ENCODE measurements around the gene PPP6R1.
A peak's percentile ranks its signal among the peaks of the same experiment; 100 is the strongest.

The PPP6R1 gene, protein sequence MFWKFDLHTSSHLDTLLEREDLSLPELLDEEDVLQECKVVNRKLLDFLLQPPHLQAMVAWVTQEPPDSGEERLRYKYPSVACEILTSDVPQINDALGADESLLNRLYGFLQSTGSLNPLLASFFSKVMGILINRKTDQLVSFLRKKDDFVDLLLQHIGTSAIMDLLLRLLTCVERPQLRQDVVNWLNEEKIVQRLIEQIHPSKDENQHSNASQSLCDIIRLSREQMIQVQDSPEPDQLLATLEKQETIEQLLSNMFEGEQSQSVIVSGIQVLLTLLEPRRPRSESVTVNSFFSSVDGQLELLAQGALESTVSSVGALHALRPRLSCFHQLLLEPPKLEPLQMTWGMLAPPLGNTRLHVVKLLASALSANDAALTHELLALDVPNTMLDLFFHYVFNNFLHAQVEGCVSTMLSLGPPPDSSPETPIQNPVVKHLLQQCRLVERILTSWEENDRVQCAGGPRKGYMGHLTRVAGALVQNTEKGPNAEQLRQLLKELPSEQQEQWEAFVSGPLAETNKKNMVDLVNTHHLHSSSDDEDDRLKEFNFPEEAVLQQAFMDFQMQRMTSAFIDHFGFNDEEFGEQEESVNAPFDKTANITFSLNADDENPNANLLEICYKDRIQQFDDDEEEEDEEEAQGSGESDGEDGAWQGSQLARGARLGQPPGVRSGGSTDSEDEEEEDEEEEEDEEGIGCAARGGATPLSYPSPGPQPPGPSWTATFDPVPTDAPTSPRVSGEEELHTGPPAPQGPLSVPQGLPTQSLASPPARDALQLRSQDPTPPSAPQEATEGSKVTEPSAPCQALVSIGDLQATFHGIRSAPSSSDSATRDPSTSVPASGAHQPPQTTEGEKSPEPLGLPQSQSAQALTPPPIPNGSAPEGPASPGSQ

DNA sequence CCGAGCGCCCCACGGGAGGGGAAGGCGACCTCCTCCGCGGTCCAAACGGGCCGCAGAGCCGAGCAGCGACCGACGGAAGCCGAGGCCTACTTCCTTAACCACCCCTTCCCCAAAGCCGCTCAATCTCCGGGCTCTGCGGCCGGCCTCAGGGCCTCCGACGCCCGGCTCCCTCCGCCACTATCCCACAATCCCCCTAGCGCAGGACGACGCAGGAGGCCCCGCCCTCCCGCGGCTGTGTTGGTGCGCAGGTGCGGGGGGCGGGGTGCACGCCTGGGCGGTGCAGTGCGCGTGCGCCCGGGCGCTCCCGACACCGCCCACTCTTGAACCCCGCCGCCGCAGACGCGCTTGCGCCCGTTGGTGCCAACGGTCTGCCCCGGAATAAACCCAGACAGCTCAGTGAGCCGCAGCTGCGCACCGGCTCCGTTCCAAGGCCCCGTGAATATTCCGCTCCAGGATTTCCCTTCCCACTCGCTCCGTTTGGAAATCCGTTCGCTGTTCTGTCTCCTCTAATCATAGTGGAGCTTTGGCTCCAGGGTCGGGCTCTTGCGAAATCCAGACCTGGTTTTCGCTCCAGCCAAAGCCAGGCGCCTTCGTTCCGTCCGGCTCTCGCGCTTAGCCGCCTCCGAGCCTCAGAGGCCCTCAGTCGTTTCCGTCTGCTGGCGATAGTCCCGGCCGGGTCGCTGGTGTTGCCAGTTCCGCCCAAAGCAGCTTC, at the start of gene PPP6R1:
Gene PPP6R1, minus strand, starts transcription at position 190 of the 712 bp plus-strand sequence. CDS start 11,914 bp downstream, outside the sequence.
- peak; percentile 96 for DNase-seq

DNA sequence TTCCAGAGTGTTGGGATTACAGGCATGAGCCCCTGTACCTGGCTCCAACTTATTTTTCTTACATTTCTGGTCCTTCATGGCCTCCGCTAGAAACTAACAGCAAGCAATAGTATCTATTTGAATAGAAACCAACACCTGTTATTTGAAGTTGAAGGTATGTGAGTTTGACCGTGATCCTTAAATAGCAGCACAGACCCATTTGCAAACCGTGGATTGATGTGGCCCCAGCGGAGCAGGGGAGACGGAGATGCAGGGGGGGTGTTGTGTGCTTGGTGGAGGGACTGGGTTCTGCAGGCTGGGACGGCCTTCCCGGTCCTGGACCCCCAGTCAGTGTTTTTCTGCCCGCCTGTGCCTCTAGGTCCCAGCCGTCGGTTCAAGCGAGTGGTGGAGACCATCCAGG, 49.5 kb upstream of the PPP6R1 start:
- no peak for DNase-seq

DNA sequence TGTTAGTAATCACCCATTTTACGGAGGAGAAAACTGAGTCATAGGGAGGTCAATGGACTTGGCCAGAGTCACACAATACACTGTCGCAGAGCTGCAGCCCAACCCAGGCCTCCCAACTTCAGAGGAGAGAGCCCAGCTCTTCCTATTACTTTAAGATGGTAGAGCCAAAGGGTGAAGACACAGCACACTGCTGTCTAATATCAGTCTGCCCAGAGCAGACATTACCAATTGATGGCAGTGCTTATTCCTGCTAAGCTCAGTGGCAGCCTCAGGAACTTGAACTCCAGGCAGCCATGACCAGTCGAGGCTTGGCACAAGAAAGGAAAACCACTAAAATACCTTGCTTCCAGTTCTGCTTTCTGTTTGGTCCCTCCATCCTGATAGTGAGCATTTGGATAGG, 47.9 kb upstream of the PPP6R1 start:
- no peak for DNase-seq

DNA sequence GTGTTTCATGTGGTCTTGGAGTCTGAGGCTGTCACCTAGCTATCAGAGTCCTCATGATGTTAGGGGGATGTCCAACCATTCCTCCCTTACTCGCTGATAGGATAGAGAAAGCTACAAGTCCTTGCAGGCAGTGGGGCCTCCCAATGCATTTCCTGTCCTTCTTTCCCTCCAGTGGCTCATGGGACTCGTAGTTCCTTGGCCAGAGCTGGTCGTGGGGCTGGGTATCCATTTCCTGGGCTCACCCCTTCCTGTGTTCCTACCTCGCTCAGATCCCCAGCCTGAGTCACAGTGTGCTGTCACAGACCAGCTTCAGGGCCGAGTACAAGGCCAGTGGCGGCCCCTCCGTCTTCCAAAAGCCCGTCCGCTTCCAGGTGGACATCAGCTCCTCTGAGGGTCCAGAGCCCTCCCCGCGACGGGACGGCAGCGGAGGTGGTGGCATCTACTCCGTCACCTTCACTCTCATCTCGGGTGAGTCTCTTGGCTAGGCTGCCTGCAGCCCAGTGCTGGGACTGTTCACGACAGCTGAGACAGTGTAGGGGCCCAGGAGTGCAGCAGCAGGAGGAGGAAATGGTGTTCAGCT, 47.3 kb upstream of the PPP6R1 start:
- DNase-seq = no peak

DNA sequence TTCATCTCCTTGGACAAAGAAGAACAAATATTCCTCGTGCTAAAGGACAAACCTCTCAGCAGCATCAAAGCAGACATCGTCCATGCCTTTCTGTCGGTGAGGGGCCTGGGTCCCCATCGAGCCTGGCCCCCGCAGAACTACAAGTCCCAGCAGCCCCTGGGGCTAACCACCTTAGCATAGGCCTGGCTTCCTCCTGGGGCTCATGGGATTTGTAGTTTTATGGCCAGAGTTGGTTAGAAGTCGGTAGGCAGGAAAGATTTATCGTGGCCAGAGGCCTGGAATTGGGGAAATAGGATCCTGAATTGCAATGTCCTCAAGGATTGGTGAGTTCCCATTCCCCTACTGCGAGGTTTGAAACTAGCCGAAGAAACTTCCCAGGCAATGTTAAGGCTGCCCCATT, 46.7 kb upstream of the PPP6R1 start:
- DNase-seq = peak; percentile 63

DNA sequence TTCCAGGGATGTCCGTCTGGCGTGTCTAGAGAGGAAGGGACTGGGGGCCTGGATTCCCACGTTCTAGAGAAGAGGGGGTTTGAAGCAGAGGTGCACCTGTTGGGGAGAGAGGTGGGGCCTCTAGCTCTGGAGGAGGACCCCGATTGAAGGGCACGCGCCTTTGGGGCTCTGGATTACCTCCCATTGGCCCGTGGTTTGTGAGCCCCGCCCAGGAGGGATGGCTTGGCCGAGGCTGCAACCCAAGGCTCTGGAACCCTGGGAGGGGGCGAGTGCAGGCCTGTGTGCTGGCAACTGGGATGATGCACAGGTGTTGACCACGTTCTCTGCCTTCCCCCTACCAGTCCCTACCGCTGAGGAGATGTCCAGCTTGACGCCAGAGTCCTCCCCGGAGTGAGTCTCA, 46.2 kb upstream of the PPP6R1 start:
- no peak for DNase-seq

DNA sequence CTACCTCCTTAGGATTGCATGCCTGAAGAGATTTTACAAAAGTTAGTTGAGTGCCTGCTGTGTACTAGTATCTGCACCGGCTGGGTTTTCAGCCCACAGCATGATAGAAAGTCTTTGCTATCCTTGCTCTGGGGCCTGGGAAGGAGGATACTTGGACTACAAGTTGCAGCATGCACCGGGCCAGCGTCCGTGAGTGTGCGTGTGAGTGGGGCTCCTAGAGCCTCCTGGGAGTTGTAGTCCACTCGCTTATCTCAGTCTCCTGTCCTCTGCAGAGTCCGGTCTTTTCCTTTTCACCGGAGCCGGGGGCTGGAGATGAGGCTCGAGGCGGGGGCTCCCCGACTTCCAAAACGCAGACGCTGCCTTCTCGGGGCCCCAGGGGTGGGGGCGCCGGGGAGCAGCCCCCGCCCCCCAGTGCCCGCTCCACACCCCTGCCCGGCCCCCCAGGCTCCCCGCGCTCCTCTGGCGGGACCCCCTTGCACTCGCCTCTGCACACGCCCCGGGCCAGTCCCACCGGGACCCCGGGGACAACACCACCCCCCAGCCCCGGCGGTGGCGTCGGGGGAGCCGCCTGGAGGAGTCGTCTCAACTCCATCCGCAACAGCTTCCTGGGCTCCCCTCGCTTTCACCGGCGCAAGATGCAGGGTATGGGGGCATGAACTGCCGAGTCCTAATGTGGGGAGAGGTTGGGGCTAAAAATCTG, 45.6 kb upstream of the PPP6R1 start:
- peak; percentile 34 for DNase-seq

DNA sequence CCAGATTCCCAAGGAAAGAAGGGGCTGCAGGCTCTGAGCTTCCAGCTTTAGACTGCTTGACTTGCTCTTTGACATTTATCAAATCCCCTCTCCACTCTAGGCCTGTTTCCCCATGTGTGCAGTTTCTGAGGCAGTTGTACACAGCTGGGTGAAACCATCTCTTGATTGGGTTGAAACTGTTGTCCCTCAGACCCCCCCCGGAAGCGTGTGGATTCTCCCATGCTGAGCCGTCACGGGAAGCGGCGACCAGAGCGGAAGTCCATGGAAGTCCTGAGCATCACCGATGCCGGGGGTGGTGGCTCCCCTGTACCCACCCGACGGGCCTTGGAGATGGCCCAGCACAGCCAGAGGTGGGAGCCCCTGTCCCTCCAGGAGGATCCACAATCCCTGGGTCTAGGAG, 44.7 kb upstream of the PPP6R1 start:
- DNase-seq = no peak

DNA sequence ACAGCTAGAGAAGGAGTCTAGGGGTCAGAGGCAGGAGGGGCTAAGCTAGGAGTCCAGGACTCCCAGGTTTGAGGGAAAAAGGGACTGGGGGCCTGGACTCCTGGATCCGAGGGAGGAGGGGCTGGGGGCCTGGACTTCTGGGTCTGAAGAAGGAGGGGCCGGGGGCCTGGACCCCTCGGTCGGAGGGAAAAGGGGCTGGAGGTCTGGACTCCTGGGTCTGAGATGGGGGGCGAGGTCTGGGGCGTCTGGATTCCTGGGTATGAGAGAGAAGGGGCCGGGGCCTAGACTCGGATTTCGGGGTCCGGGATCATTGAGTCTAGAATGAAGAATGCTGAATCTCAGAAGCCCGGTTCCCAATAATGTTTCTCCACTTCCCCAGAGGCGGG, 43.5 kb upstream of the PPP6R1 start:
- DNase-seq = no peak

DNA sequence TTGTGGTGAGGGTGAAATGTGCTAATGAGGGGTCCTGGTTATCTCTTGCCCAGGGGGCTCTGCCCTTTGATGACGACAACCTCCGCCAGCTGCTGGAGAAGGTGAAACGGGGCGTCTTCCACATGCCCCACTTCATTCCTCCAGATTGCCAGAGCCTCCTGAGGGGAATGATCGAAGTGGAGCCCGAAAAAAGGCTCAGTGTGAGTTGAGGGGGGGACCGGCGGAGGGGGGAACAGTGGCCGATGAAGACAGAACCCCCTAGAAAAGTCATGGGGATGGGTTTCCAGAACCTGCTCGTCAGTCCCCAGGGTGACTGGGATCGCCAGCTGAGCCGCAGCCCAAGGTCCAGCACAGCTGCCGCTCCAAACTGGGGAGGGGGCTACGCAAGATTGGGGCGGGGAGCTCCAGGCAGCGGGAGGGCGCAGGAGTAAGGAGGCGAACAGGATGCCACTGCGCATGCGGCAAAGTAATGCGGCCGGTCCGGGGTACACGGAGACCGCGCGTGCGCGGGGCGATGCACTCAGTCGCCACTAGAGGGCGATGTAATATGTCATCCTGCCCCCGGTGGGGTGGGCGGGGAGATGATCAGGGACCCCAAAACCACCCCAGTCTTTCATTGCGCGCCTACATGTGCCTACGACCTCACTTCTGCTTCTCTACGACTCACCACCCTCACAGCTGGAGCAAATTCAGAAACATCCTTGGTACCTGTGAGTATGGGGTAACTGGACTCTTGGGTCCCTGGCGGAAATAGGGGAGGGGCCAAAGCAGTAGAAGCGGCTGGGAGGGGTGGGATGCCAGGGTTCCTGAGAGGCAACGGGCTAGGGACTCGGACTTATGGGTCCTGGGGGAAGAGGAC, 42.9 kb upstream of the PPP6R1 start:
- DNase-seq = peak; percentile 97

DNA sequence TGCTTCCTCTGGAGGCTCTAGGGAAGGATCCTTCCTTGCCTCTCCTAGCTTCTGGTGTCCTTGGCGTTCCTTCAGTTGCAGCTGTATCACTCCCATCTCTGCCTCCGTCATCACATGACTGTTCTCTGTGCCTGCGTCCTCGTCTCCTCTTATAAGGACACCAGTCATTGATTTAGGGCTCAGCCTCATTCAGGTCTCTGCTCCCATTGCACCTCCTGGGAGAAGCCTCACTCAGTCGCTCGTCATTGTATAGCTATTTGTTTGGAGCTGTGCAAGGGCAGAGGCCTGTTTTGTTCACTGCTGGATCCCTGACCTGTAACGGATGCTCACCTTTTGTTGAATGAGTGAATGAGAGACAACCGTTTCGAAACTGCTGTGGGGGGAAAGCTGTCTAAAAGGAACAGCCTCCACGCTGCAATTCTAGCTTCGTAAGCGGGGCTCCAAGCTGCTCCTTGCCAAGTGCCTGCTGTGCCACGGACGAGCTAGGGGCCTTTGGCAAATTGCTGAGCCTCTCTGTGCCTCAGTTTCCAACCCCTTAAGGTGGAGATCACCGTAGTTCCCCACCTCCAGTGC, 42.2 kb upstream of the PPP6R1 start:
- DNase-seq = no peak

DNA sequence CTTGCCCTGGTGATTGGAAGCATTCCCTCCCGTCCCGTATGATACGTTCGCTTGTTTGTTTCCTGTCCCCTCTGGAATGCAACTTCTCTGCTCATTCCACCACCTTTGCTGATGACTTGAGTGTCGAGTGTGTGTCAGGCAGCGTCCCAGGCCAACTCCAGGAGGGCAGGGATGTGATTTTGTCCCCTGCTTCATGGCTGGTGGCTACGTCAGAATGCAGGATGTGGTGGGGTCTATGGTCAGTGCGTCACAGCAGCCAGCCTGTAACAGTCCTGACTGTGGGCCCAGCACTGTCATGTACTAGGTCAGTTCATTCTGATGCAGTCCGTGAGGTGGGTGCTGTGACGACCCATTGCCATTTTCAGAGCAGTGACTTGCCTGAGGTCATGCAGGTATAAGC, 41.2 kb upstream of the PPP6R1 start:
- DNase-seq = no peak

DNA sequence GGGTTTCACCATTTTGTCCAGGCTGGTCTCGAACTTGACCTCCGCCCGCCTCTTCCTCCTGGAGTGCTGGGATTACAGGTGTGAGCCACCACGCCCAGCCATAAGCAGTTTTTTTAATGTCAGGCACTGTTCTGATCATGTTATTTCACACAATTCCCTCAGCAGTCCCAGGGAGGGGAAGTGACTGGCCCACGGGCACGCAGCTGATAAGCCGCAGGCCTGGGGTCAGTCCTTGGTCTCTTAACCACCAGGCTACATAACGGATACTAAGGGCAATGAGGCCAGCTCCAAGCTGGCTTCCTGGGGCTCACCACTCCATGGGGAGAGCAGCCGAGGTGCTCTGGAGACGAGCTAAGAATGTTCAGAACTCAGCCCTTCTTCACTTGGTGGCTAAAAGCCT, 38.5 kb upstream of the PPP6R1 start:
- DNase-seq = no peak

DNA sequence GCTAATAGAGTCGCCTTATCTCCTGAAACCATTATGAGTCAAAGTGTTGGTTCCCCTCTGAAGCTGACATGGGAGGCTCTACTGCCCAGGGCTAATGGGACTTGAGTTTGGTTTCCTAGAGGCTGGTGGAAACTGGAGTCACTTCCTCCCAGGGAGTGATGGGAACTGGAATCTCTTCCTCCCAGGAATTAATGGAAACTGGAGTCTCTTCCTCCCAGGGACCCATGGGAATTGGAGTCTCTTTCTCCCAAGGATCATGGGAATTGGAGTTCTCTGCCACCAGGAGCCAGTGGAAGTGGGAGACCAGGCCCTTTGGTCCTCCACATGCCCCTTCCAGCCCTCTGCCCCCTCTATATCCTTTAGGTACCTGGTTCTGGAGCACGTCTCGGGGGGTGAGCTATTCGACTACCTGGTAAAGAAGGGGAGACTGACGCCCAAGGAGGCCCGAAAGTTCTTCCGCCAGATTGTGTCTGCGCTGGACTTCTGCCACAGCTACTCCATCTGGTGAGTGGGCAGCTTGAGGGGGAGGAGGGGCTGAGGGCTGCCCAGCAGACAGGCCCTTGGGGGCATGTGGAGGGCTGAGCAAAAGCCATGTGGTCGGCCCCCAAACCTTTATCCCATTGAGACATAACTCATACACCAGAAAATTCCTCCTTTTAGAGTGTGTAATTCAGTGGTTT, 30.4 kb upstream of the PPP6R1 start:
- no peak for DNase-seq

DNA sequence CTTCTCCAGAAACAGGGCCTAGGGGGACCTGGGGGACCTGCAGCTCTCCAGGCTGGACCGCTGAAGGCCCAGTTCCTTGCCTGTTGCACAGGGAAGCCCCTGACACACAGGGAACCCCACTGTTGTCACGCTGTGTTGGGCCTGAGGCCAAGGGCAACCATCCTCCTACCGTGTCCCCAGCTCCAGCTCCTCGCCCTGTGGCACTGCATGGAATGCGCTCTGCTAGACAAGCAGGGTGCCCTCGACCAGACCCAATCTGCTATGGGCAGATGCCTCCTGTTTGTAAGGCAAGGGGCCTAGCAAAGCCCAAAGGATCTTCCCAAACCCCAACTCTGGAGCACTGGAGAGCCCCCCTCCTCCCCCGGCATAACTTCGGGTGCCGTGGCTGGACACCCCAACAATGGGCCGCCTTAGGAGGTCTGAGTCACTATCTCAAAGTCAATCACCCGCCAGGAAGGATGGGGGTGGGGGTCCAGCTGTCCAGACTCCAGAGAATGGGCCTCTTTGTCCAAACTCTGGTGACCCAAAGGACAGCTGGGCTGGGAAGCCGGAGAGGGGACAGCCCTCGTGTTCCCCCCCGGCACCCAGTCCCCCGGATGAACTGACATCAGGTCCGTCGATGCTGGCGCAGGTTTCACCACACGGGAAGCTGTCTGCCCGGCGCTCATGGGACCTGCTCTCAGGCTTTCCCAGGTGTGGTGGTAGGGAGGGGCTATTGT, 28.7 kb upstream of the PPP6R1 start:
- DNase-seq = no peak

DNA sequence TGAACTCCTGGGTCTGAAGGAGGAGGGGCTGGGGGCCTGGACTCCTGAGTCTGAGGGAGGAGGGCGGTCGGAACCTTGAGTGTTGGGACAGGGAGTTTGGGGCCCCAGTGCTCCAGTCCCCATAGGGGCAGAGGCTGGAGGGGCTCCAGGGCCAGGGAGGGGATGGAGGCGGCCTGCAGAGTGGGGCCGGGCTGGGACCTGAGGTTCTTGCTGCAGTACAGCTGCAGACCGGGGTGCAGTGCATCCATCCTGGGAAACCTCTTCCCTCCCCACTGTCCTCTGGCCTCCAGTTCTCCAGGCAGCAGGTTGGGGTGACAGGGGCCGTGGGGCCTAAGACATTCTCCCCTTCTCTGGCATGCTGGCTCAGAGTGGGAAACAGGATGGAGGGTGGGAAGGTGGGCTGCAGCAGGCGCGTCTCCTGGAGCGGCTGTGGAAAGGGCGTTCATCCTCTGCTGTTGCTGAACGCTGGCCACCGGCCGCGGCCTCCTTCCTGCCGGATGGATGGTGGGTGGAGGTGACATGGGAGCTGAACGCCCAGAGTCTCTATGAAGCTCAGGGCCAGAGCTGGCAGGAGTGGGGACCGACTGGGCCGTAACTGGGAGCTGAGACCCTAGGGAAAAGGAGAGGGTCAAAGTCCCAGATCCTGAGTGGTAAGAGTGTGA, 26.5 kb upstream of the PPP6R1 start:
- no peak for DNase-seq

DNA sequence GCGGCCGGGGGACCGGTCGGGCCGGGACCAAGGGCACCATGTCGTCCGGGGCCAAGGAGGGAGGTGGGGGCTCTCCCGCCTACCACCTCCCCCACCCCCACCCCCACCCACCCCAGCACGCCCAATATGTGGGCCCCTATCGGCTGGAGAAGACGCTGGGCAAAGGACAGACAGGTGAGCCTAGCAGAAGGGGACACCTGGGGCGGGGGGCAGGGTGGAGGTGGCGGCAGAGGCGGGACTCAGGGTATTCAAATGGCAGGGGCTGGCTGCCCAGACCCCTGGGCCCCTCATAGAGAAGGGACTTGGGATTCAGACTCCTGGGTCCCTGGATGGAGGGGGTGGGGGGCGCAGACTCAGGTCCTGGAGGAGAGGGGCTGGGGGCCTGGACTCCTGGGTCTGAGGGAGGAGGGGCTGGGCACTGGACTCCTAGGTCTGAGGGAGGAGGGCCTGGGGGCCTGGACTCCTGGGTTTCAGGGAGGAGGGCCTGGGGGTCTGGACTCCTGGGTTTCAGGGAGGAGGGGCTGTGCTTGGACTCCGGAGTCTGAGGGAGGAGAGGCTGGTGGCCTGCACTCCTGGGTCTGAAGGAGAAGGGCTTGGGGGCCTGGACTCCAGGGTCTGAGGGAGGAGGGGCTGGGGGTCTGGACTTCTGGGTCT, 25.7 kb upstream of the PPP6R1 start:
- DNase-seq = no peak

DNA sequence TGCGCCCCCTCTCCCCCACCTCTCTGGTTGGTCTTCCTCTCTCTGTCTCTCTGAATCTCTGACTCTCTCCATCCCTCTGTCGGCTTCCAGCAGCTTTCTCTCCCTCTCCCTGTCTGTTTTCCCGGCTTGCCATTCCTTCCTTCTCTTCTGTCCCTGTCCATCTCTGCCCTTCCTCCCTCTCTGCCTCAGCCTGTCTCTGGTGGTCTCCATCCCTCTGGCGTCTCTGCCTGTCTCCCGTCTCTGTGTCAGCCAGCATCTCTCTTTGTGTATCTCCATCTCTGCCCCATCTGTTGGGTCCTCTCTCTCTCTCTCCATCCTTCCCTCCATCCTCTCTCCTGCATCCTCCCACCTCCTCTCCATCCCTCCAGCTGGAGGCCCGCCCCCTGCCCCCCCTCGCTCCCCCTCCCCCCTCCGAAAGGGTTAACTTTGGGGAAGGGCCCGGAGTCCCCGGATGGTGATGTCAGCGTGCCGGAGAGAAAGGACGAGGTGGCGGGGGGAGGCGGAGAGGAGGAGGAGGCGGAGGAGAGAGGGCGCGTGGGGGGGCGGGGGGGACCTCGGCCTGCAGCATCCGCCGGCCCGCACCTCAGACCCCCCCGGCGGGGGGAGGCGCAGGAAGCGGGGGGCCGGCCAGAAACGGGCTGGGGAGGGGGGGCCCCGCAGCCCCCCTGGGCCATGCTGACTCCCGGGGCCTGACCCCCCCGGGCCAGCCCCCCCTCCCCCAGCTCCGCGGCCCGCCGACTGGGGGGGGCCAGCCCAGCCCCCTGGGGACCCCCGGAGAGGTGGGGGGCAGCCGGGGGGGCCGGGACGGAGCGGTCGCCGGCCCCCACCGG, 24.9 kb upstream of the PPP6R1 start, which contains the start of gene BRSK1:
Gene BRSK1, plus strand, starts transcription at position 450 of the 830 bp plus-strand sequence. CDS start 446 bp downstream, outside the sequence.
- DNase-seq = peak; percentile 62
